ENCODE measurements around the gene PCYT2.

GRCh38 chr17:81926451-81927151 is 15.4 kb upstream of the PCYT2 start:
- TF ChIP-seq CTCF (IDR thresholded peaks at IDR 0.05; ENCODE audit: low read length) (no peak), EZH2 (IDR thresholded peaks at IDR 0.05; ENCODE audit: borderline replicate concordance, low read length) (no peak)

Measured in OCI-LY1 (cell line).